Endothelial cell of umbilical vein (primary cell): ENCODE measurements around the gene CDKN2D. TPM values are rescaled to one million over a fixed set of nuclear protein-coding genes. Genes with fewer than 3 reads are reported as not detected.

ENCODE experiments used
- BruUV-seq: library from RNA; stranded (reverse); fragments of 400-500 nt; replicated peaks from 2 replicates; lab custom pipeline; 2021; lab: Mats Ljungman, UMichigan
- CTCF ChIA-PET: fragments of 300-600, 350-600 bp; sonication (Branson Sonifier 250); formaldehyde crosslinking; loops from one replicate; lab custom pipeline; 2021; ENCODE audit warnings: antibody characterized with exemption, inconsistent platforms; lab: Charles Lee
- POLR2A ChIA-PET: fragments of 300-600, 350-600 bp; sonication (Branson Sonifier 250); formaldehyde crosslinking; loops from one replicate; lab custom pipeline; 2021; ENCODE audit warnings: antibody characterized with exemption, inconsistent platforms; lab: Charles Lee
- DNase-seq: peaks from one replicate; pipeline ENCODE4 v3.0.0-alpha.2; 2011; ENCODE audit warnings: low read depth, low spot score
- FAIRE-seq: peaks from 2 replicates; lab custom pipeline; 2011; peaks lifted over from hg19 to GRCh38; lab: Jason Lieb, UNC
- H2AFZ ChIP-seq: 2 replicates; pipeline ENCODE4 v1.6.0; 2012; ENCODE audit warnings: low read depth, low read length, control low read depth, inconsistent platforms
- H3K27ac ChIP-seq: 2 replicates; pipeline ENCODE4 v1.5.1; 2011; ENCODE audit warnings: low read depth, mild to moderate bottlenecking, control low read depth, low read length, moderate library complexity; ENCODE audit not compliant: insufficient read depth
- H3K27me3 ChIP-seq, 2 experiments: 2 replicates each; pipeline versions ENCODE4 v1.6.0 to v1.6.1; 2011; ENCODE audit warnings: low read length in 2 of 2, mixed read lengths in 1 of 2; ENCODE audit not compliant: control insufficient read depth in 2 of 2, insufficient read depth in 2 of 2
- H3K36me3 ChIP-seq, 2 experiments: 2 replicates in 1 of 2; 3 replicates in 1 of 2; pipeline ENCODE4 v1.5.1; 2011; ENCODE audit warnings: low read length in 2 of 2, mild to moderate bottlenecking in 1 of 2, moderate library complexity in 1 of 2; ENCODE audit not compliant: control insufficient read depth in 2 of 2, insufficient read depth in 2 of 2; ENCODE audit errors: extremely low read depth in 1 of 2
- H3K4me1 ChIP-seq: 3 replicates; pipeline ENCODE4 v1.5.1; 2011; ENCODE audit warnings: mild to moderate bottlenecking, low read length; ENCODE audit not compliant: control insufficient read depth, insufficient read depth; ENCODE audit errors: extremely low read depth
- H3K4me2 ChIP-seq: 2 replicates; pipeline ENCODE4 v1.6.1; 2011; ENCODE audit warnings: low read length, control low read depth, mixed read lengths; ENCODE audit not compliant: insufficient read depth
- H3K4me3 ChIP-seq, 3 experiments: fragments of 200-600 bp in 1 of 3; sonication (generic), shearing (Covaris generic) in 1 of 3; replicated peaks in 1 of 3; 2 replicates each; pipeline ENCODE4 v1.5.1; 2011 to 2016; ENCODE audit warnings: control low read depth in 3 of 3, low read length in 3 of 3, mild to moderate bottlenecking in 2 of 3, inconsistent platforms in 1 of 3, low read depth in 1 of 3, moderate library complexity in 1 of 3; ENCODE audit not compliant: insufficient read depth in 1 of 3
- H3K79me2 ChIP-seq: 2 replicates; pipeline ENCODE4 v1.6.0; 2012; ENCODE audit warnings: low read length, inconsistent platforms; ENCODE audit not compliant: control insufficient read depth, insufficient read depth
- H3K9ac ChIP-seq: replicated peaks from 2 replicates; pipeline ENCODE3; 2011; ENCODE audit warnings: low read length, control low read depth; ENCODE audit not compliant: insufficient read depth; ENCODE audit errors: extremely low read depth
- H3K9me1 ChIP-seq: replicated peaks from 3 replicates; pipeline ENCODE4 v1.6.0; 2011; ENCODE audit warnings: mild to moderate bottlenecking, low read length; ENCODE audit not compliant: control insufficient read depth, insufficient read depth; ENCODE audit errors: extremely low read depth
- H3K9me3 ChIP-seq: replicated peaks from 2 replicates; pipeline ENCODE4 v1.5.1; 2012; ENCODE audit warnings: low read length, inconsistent platforms; ENCODE audit not compliant: control insufficient read depth, insufficient read depth
- H4K20me1 ChIP-seq: replicated peaks from 2 replicates; pipeline ENCODE3; 2011; ENCODE audit warnings: mild to moderate bottlenecking, low read length; ENCODE audit not compliant: control insufficient read depth, insufficient read depth; ENCODE audit errors: extremely low read depth
- CTCF ChIP-seq, 2 donors: IDR thresholded peaks; 1 replicate in 1 of 2; 2 replicates in 1 of 2; pipeline ENCODE4 v1.5.1; 2011; ENCODE audit warnings: low read length in 2 of 2, mild to moderate bottlenecking in 2 of 2, moderate library complexity in 2 of 2, control low read depth in 1 of 2, inconsistent platforms in 1 of 2, low read depth in 1 of 2; ENCODE audit not compliant: insufficient read depth in 1 of 2; ENCODE audit errors: extremely low read depth in 1 of 2
- EZH2 ChIP-seq: IDR thresholded peaks from 2 replicates; pipeline ENCODE4 v1.6.1; 2012; ENCODE audit warnings: borderline replicate concordance, low read depth, mild to moderate bottlenecking, moderate library complexity, low read length, inconsistent platforms; ENCODE audit not compliant: severe bottlenecking
- FOS ChIP-seq: IDR thresholded peaks from 2 replicates; pipeline ENCODE4 v1.6.1; 2011; ENCODE audit warnings: mild to moderate bottlenecking, low read length, moderate library complexity, borderline replicate concordance; ENCODE audit not compliant: insufficient read depth
- GATA2 ChIP-seq: IDR thresholded peaks from 2 replicates; pipeline ENCODE4 v1.7.0; 2011; ENCODE audit warnings: low read depth, mild to moderate bottlenecking, moderate library complexity, mixed read lengths, low read length; ENCODE audit not compliant: insufficient read length, insufficient read depth
- JUN ChIP-seq: IDR thresholded peaks from 2 replicates; pipeline ENCODE4 v1.6.1; 2011; ENCODE audit warnings: borderline replicate concordance, low read depth; ENCODE audit not compliant: insufficient read length, insufficient read depth
- MAX ChIP-seq: IDR thresholded peaks from 2 replicates; pipeline ENCODE4 v1.6.1; 2011; ENCODE audit not compliant: insufficient read depth, insufficient read length
- MYC ChIP-seq: IDR thresholded peaks from one replicate; pipeline ENCODE4 v1.6.1; 2011; ENCODE audit warnings: mild to moderate bottlenecking, low read depth, low read length
- POLR2A ChIP-seq: IDR thresholded peaks from 2 replicates; pipeline ENCODE4 v1.6.1; 2012; ENCODE audit warnings: low read depth, mild to moderate bottlenecking, control low read depth, low read length
- POLR2AphosphoS5 ChIP-seq: IDR thresholded peaks from 2 replicates; pipeline ENCODE4 v1.6.1; 2012; ENCODE audit warnings: low read depth, mild to moderate bottlenecking, control low read depth, low read length, moderate library complexity; ENCODE audit not compliant: insufficient read depth
- dilution Hi-C: fragments of 300-500 bp; cut with MboI; formaldehyde crosslinking; loops from one replicate; pipeline ENCODE4 v1.15.0; 2019; ENCODE audit warnings: low sequenced_read_pairs; ENCODE audit not compliant: extremely low pct_ligation_motif_present
- intact Hi-C: fragments of 100-400 bp; cut with micrococcal nuclease; formaldehyde crosslinking; loops from one replicate; pipeline ENCODE4 v1.10.0; 2022
- polyA plus RNA-seq, 4 experiments: library from polyadenylated mRNA; depleted of rRNA in 3 of 4; stranded (reverse) in 3 of 4; unstranded in 1 of 4; fragments of >200 nt; gene quantifications; 2 replicates each; pipeline versions ENCODE4 v1.2.1 to v1.2.3, GENCODE V29; 2011 to 2012; ENCODE audit warnings: missing spikeins in 1 of 4
- total RNA-seq: library from RNA; stranded (reverse); gene quantifications from 2 replicates; pipeline ENCODE4 v1.2.3, GENCODE V29; 2021

Gene CDKN2D
- total and polyA plus RNA-seq, 2 donors (not counting 3 experiments of a cell fraction or from before 2014, with no cell fraction given), result 5.9 to 9.8 TPM

GRCh38 chr19:10587022-10587838 lies 18.5 kb upstream of the CDKN2D start, which contains the start of gene AP1M2:
Gene AP1M2 (minus strand): TSS chr19:10587312. CDS start chr19:10587231, 81 bp downstream.
- CTCF ChIA-PET, result interaction anchor here (1.8 to 9.1 kb wide), 2 partner anchors 59 to 112 kb away, joined by 8 to 654 read pairs; no protein-coding TSS in a partner anchor
- intact Hi-C loops, result no loop called here

GRCh38 chr19:10586396-10586795 lies 17.6 kb upstream of the CDKN2D start:
- FAIRE-seq, result no peak
- Histone ChIP-seq H2AFZ (no peak overlapping the region), H3K4me3 (no peak overlapping the region), H3K4me1 (no peaks in the 10 kb centered on the region), H3K27me3 (peaks cover 10% of the 10 kb centered on the region in 2 experiments), H3K27ac (no peak overlapping the region), H3K9me1 (no peaks in the 10 kb centered on the region), H3K79me2 (no peaks in the 10 kb centered on the region), H3K4me2 (no peak overlapping the region), H3K36me3 (no peaks in the 10 kb centered on the region), H3K9me3 (no peaks in the 10 kb centered on the region), H3K9ac (no peak overlapping the region), H4K20me1 (no peaks in the 10 kb centered on the region)
- no TSS peak for BruUV-seq
- POLR2A ChIA-PET, result interaction anchor here (0.7 kb wide), 1 partner anchor 109 kb away, joined by 3 read pairs; no protein-coding TSS in a partner anchor
- TF ChIP-seq EZH2 (no peak), CTCF (IDR thresholded peaks at IDR 0.05; ENCODE audit: extremely low read depth in 1 of 2, insufficient read depth in 1 of 2, low read depth in 1 of 2, low read length in 2 of 2) (no peak), JUN (no peak), MAX (no peak), MYC (no peak), GATA2 (no peak), POLR2AphosphoS5 (no peak), POLR2A (no peak), FOS (no peak)
- no peak for DNase-seq
- dilution Hi-C loops (no loop called here), intact Hi-C loops (no loop called here)
- CTCF ChIA-PET, result interaction anchor here (0.7 to 9.1 kb wide), 3 partner anchors 60 to 409 kb away, joined by 3 to 654 read pairs (median 8); no protein-coding TSS in a partner anchor

More at GRCh38 chr19:10587022-10587838, 18.5 kb upstream of the CDKN2D start, which contains the start of gene AP1M2:
- H3K9me1 ChIP-seq, result no peaks in the 10 kb centered on the region
- H3K36me3 ChIP-seq, result no peaks in the 10 kb centered on the region
- no peak within 1 kb of the TSS for H3K4me2 ChIP-seq
- TF ChIP-seq MYC (no peak), EZH2 (peak; percentile 78)
- H3K27ac ChIP-seq, result no peak within 1 kb of the TSS
- BruUV-seq, result no TSS peak
- no peaks in the 10 kb centered on the region for H3K79me2 ChIP-seq
- FAIRE-seq (no peak), DNase-seq (no peak)
- H3K4me3 ChIP-seq, result no peak within 1 kb of the TSS
- dilution Hi-C loops, result no loop called here
- H4K20me1 ChIP-seq, result no peaks in the 10 kb centered on the region
- no peak within 1 kb of the TSS for H2AFZ ChIP-seq
- H3K4me1 ChIP-seq, result no peaks in the 10 kb centered on the region
- no peaks in the 10 kb centered on the region for H3K9me3 ChIP-seq
- H3K9ac ChIP-seq, result no peak within 1 kb of the TSS
- peaks cover 10% of the 10 kb centered on the region in 2 experiments for H3K27me3 ChIP-seq
- POLR2A ChIA-PET, result no interaction called here
